GM21526 (cell line): Measurements from ENCODE around the gene DOK7.
A peak's percentile ranks its signal among the peaks of the same experiment; 100 is the strongest.
"Not testable (repeated sequence)": the region's sequence is repeated elsewhere in the genome, so short reads cannot be mapped to it uniquely, and the experiment has no call there.

Experiments used
- ATAC-seq: cut with Tn5 transposase; IDR thresholded peaks from one replicate; pipeline ENCODE4 v1.9.1; 2021; ENCODE audit warnings: moderate library complexity; ENCODE audit not compliant: unreplicated experiment, low FRiP score

The DOK7 gene

DNA sequence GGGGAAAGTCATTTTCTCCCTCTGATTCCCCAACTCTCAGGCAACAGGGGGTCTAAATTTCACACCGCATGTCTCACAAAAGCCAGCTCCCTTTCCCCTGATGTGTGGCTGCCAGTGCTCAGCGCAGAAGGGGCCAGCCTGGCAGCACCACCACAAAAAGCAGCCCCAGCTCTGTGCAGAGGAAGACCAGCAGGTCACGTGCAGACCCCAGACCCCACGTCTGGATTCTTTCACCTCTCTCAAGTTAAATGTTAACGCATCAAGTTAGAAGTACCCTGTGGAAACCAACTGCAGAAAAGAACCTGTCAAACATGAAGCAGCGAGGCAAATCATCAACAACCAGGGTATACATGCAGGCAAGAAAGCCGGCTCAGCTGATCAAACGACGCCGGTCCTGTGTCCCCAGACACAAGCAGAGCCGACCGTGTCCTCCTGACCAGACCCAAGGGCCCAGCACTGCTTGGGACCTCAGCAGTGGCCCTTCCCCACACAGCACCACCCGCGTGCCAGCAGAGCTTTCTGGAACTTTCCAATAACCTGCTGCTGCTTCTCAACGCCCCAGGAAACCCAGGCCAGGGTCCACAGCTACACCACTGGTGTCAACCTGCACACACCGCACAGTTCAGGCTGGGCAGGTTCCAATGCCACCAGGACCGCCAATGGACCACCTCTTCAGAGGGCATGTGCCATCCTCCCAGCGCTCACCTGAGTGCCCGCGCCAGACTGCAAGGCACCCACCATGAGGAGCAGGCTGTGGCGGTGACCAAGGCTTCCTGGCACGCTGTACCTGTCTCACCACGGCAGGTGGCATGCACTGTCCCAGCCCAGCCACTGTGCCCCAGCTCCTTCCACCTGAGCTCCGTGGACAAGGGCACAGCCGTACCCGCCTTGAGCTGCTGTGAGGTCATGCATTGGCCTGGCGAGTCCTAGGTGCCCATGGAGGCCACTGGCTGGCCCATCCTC is 65.1 kb downstream of the DOK7 start:
- no peak for ATAC-seq

DNA sequence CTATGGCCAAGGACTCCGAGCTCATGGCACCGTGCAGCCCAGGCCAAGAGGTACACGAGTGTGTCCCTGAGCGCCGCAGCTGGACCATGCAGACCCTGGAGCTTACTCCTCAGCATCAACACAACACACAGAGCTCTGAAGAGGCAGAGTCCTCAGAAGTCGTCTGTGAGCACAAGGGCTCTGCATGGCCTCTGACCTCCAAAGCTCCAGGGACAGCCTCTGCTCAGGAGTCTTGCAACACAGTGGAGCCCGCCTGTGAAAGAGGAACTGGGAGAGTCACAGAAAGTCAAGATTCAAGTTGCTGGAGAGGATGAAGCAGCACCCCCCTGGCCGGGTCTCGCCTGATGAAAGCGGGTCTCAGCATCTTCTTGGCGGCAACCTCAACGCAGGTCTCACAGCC is 66.3 kb downstream of the DOK7 start:
- ATAC-seq: no peak

DNA sequence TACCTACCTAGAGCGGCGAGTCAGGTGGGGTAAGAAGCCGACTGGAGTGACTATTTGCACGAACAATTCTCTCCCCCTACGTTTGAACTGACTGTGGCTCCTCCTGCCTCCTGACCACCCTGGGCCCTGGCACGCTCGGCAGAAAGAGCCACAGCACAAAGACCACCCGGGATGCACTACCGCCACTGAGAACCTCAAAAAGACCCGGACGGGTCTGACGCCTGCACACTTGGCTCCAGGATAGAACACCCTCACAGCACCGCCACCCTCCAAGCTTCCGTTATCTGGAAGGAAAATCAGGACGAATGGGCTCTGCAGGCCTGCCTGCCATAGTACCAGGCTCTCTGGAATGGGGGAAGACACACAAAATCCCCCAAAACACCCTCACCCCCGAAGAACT is 66.9 kb downstream of the DOK7 start:
- no peak for ATAC-seq

DNA sequence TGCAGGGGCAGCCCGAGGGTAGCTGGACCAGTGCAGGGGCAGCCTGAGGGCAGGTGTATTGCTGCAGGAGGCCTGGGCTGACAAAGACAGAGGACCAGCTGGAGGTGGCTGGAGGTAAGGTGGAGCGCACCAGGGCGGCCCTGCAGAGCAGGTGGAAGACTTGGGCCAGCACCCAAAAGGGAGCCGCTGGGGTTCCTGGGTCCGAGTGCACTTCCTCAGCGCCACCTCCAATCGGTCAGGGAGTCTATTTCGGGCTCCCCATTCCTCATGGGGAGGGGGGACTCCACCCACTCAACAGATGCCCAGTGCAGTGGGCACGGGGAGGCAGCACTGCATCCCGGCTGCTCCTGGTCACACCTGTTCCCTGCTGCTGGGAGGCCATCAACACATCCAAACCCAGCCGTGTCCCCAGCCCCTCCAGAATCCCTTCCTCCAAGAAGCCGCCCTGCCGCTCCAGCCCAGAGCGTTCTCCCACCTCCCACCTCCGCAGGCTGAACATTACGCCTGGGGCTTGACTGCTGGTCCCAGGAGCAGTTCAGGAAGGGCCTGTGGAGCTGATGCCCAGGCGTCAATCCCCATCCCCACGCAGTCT is 67.7 kb downstream of the DOK7 start:
- ATAC-seq: no peak

DNA sequence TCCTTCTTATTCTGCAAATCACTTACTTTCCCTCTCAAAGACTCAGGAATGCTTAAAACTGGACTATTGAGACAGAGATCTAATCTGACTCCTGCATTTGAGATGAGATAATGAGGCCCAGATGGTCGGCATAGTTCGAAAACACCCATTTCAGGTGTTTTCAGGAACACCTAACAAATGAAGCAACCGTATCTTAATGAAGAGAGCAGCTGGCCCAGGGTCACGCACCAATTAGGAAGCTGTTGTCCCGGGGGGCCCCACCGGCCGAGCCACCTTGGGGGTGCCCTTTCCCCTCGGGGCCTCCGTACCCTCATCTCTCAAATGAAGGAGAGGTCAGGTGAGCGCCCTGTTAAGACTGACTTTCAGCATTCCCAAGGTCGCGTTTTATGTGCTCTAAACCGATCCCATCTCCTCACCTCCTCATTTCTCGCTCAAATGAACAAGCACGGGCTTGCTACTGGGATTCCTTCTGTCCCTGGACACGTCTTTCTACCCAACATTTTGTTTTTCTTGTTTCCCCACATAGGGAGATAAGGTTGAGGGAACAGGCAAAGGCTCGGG is 68.3 kb downstream of the DOK7 start:
- no peak for ATAC-seq

DNA sequence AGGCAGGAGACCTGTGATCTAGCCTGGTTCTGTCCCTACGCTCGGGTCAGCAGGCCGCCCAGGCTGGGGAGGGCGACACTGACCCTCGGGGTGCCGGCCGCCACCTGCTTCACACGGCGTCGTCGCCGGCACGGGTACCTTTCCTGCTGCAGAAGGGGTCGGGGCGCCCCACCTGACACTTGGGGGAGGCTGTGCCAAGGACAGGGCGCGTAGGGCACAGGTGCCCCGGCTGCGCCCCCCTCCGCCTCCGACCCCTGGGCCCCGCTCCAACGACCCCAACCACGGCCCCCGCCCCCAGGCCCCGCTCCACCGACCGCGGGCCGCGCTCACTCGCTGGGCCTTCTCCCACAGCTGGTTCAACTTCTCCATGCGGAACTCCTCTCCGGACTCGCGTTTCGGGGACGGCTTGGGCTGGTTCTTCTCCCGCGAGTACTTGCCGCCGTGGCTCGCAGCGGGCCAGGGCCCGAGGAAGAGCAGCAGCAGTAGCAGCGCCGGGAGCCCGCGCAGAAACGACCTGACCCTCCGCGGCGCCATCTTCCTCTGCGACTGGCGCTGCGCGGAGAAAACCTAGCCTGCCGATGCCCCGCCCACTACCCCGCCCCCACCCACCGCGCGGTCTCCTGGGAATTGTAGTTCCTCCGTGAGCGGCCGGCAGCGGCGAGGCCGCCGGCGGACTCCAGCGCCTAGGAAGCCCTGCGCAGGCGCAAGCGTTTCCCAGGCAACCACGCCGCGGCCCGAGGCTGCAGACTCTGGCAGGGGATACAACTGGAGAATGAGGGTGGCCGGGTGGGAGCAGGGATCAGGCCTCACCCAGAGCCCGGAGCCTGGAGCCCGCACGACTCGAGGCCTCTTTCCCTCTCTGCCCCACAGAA is 69.0 kb downstream of the DOK7 start, which contains the start of gene LRPAP1:
LRPAP1 (minus strand) TSS at position 544 of the 872 bp plus-strand sequence; CDS start at position 534, 10 bp downstream.
- ATAC-seq: peak; percentile 88

DNA sequence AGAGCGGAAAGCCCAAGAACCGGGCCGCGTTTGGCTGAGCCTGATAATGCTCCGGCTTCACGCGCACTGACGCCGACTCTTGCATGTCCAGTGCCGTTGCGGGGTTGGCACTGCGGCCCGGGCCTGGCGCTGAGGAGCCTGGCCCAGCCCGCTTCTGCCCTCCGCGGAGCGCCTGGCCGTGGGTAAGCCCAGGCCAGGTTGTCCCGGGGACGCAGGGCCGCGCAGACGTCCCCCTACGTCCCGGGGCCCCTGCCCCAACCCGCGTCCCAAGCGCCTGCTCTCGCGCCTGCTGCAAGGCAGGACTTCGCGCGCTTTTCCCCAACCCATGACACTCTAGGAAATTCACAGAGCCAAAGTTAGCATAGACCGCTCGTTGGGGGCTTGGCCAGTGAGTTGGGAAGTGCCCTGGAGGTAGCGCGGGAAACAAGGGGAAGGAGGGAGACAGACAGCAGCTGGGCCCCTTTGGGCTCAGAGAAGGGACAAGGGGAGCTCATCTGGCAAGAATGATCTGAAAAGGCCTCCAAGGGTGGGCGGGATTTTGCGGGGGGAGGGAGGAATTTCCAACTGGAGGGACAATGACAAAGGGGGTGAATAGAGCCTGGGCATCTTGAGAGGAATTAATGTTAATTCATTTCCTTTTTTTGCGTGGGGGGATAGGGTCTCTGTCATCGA is 69.8 kb downstream of the DOK7 start:
- peak; percentile 36 for ATAC-seq

DNA sequence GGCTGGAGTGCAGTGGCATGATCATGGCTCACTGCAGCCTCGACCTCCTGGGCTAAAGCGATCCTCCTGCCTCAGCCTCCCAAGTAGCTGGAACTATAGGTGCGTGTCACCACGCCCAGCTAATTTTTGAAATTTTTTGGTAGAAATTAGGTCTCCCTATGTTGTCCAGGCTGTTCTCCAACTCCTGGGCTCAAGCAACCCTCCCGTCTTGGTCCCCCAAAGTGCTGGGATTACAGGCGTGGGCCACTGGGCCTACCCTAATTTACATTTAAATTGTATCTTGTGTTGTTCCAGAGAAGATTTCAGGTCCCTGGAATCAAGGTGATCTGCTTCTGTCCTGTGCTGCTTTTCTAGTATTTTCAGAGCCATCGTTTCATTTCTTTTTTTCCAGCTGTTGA is 70.3 kb downstream of the DOK7 start:
- ATAC-seq: no peak

DNA sequence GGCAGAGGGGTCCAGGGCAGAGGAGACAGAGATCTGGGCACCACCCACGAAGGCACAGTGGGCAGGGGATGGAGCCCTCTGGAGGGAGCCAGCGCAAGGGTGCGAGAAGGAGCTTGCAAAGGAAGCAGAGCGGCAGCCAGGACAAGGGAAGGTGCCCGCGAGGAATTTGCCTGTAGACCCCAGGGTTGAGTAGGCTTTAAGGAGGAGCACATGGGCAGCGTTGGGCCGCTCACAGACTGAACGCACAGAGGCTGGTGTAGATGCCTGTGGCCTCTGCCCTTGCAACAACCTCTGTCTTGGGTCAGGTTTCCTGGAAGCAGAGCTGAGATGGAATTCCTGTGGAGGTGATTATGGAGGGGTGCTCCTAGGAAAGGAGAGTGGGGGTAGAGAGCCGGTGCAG is 72.7 kb downstream of the DOK7 start:
- not testable (repeated sequence) for ATAC-seq

DNA sequence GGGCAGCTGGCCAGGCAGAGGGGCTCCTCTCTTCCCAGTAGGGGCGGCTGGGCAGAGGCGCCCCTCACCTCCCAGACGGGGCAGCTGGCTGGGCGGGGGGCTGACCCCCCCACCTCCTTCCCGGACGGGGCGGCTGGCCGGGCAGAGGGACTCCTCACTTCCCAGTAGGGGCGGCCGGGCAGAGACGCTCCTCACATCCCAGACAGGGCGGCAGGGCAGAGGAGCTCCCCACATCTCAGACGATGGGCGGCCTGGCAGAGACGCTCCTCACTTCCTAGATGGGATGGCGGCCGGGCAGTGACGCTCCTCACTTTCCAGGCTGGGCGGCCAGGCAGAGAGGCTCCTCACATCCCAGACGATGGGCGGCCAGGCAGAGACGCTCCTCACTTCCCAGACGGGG is 75.8 kb downstream of the DOK7 start:
- ATAC-seq: not testable (repeated sequence)

DNA sequence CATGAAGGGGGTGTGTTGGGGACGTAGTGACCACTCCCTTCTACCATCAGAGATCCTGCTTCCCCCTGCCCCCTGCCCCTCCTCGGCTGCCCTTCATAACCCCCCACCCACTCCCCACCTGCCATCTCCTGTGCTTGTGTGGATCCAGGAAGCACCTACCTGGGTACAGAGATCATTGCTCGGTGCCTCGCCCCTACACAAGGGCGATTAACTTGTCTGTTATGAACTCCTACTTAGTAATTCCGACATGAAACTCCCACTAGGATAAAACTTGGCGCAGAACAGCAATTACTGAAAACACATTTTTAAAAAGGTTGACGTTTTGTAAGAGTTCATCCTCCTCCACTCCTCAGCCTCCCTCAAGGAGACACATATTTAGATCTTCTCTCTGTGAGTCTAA is 80.3 kb downstream of the DOK7 start:
- ATAC-seq: not testable (repeated sequence)
